ENCODE data around the gene GBX2.

DNA sequence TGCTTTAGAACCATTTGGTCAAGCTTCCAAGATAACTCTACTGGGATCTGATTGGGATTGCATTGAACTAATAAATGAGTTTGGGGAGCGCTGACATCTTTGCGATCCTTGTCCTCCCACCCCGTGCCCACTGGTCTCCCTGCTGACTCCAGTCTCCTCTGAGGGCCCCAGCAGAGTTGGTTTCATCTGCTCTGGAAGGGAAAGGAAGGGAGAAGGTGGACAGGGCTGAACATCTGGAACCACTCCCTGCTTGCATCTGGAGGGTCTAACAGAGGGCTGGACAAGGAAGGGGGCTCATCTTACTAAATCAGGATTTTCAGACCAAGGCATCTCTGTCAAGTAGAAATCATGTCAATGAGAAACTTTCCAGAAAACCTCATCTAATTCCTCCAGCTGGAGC lies 12.8 kb downstream of the GBX2 start:
- TF ChIP-seq, protein P1, sequence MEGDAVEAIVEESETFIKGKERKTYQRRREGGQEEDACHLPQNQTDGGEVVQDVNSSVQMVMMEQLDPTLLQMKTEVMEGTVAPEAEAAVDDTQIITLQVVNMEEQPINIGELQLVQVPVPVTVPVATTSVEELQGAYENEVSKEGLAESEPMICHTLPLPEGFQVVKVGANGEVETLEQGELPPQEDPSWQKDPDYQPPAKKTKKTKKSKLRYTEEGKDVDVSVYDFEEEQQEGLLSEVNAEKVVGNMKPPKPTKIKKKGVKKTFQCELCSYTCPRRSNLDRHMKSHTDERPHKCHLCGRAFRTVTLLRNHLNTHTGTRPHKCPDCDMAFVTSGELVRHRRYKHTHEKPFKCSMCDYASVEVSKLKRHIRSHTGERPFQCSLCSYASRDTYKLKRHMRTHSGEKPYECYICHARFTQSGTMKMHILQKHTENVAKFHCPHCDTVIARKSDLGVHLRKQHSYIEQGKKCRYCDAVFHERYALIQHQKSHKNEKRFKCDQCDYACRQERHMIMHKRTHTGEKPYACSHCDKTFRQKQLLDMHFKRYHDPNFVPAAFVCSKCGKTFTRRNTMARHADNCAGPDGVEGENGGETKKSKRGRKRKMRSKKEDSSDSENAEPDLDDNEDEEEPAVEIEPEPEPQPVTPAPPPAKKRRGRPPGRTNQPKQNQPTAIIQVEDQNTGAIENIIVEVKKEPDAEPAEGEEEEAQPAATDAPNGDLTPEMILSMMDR (IDR thresholded peaks at IDR 0.05) = no peak
- no peak for TF ChIP-seq POLR2A (IDR thresholded peaks at IDR 0.05)
